ENCODE results near the gene LIMA1.
A peak's percentile ranks its signal among the peaks of the same experiment; 100 is the strongest.
"Not testable (repeated sequence)": the region's sequence is repeated elsewhere in the genome, so short reads cannot be mapped to it uniquely, and the experiment has no call there.

LIMA1 gene

GRCh38 chr12:50248411-50248810, 34.9 kb downstream of the LIMA1 start:
- DNase-seq (ENCODE audit: low read depth, low spot score), result no peak

- not testable (repeated sequence) for DNase-seq (ENCODE audit: low read depth, low spot score)
Observed at GRCh38 chr12:50247665-50248064, 35.7 kb downstream of the LIMA1 start.

GRCh38 chr12:50246873-50247612, 36.3 kb downstream of the LIMA1 start:
- peak; percentile 22 for DNase-seq (ENCODE audit: low read depth, low spot score)

GRCh38 chr12:50246197-50246865, 37.0 kb downstream of the LIMA1 start:
- no peak for DNase-seq (ENCODE audit: low read depth, low spot score)

- DNase-seq (ENCODE audit: low read depth, low spot score), result no peak
Observed at GRCh38 chr12:50243507-50243906, 39.8 kb downstream of the LIMA1 start.

GRCh38 chr12:50242751-50243191, 40.5 kb downstream of the LIMA1 start:
- DNase-seq (ENCODE audit: low read depth, low spot score), result peak; percentile 83

- DNase-seq (ENCODE audit: low read depth, low spot score), result no peak
Observed at GRCh38 chr12:50241178-50241577, 42.1 kb downstream of the LIMA1 start.

- no peak for DNase-seq (ENCODE audit: low read depth, low spot score)
Observed at GRCh38 chr12:50240792-50241114, 42.6 kb downstream of the LIMA1 start.

- no peak for DNase-seq (ENCODE audit: low read depth, low spot score)
Observed at GRCh38 chr12:50240096-50240791, 43.1 kb downstream of the LIMA1 start.

- DNase-seq (ENCODE audit: low read depth, low spot score), result no peak
Observed at GRCh38 chr12:50239355-50239891, 43.9 kb downstream of the LIMA1 start.

- DNase-seq (ENCODE audit: low read depth, low spot score), result peak; percentile 71
Observed at GRCh38 chr12:50234347-50234746, 49.0 kb downstream of the LIMA1 start.

GRCh38 chr12:50232771-50233209, 50.5 kb downstream of the LIMA1 start:
- no peak for DNase-seq (ENCODE audit: low read depth, low spot score)

- no peak for DNase-seq (ENCODE audit: low read depth, low spot score)
Observed at GRCh38 chr12:50232206-50232605, 51.1 kb downstream of the LIMA1 start.

GRCh38 chr12:50231346-50231745, 52.0 kb downstream of the LIMA1 start:
- no peak for DNase-seq (ENCODE audit: low read depth, low spot score)

- no peak for DNase-seq (ENCODE audit: low read depth, low spot score)
Observed at GRCh38 chr12:50230217-50230616, 53.1 kb downstream of the LIMA1 start.

GRCh38 chr12:50224026-50224692, 59.2 kb downstream of the LIMA1 start:
- DNase-seq (ENCODE audit: low read depth, low spot score), result peak; percentile 58

GRCh38 chr12:50222275-50222783, 61.0 kb downstream of the LIMA1 start:
- peak; percentile 77 for DNase-seq (ENCODE audit: low read depth, low spot score)

GRCh38 chr12:50221228-50222008, 61.9 kb downstream of the LIMA1 start:
- no peak for DNase-seq (ENCODE audit: low read depth, low spot score)

- DNase-seq (ENCODE audit: low read depth, low spot score), result no peak
Observed at GRCh38 chr12:50220363-50220995, 62.8 kb downstream of the LIMA1 start.

- no peak for DNase-seq (ENCODE audit: low read depth, low spot score)
Observed at GRCh38 chr12:50219544-50219943, 63.8 kb downstream of the LIMA1 start.

Measured in ELF-1 (cell line).